ENCODE measurements around the gene CPNE8. TPM values are rescaled to one million over a fixed set of nuclear protein-coding genes. Genes with fewer than 3 reads are reported as not detected.

Gene CPNE8
- total and polyA plus RNA-seq, 8 donors = 2.3 to 36.5 (median 7.3) TPM

DNA sequence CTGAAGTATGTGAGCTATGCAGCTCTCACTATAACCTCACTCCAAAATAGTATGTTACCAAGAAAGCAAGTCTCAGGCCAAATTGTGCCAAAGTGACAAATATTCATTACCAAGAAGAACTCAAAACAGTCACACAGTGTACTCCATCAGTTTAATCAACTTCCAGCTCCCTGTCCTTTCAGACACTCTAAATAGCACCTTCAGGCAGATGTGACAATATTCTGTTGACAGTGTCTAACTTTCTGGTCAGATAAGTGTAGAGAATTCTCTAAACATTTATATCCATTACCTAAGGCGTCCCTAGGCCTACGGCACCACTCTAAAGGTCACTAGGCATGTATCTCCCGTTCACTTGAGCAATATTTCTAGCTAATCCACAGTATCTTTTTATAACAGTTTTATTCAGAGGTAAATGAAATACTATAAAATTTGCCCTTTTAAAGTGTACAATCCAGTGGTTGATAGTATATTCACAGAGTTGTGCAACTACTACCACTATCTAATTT, 21.7 kb downstream of the CPNE8 start:
- TF ChIP-seq, protein P1, sequence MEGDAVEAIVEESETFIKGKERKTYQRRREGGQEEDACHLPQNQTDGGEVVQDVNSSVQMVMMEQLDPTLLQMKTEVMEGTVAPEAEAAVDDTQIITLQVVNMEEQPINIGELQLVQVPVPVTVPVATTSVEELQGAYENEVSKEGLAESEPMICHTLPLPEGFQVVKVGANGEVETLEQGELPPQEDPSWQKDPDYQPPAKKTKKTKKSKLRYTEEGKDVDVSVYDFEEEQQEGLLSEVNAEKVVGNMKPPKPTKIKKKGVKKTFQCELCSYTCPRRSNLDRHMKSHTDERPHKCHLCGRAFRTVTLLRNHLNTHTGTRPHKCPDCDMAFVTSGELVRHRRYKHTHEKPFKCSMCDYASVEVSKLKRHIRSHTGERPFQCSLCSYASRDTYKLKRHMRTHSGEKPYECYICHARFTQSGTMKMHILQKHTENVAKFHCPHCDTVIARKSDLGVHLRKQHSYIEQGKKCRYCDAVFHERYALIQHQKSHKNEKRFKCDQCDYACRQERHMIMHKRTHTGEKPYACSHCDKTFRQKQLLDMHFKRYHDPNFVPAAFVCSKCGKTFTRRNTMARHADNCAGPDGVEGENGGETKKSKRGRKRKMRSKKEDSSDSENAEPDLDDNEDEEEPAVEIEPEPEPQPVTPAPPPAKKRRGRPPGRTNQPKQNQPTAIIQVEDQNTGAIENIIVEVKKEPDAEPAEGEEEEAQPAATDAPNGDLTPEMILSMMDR (IDR thresholded peaks at IDR 0.05) = no peak
- TF ChIP-seq EP300 (IDR thresholded peaks at IDR 0.05) (no peak), POLR2AphosphoS5 (IDR thresholded peaks at IDR 0.05) (no peak), POLR2A (IDR thresholded peaks at IDR 0.05) (no peak)
- Histone ChIP-seq H3K4me3 (no peak overlapping the region), H3K4me1 (peaks cover 0 to 13% (median 4%) of the 10 kb centered on the region in 4 donors), H3K36me3 (no peaks in the 10 kb centered on the region), H3K27me3 (no peaks in the 10 kb centered on the region), H3K27ac (no peak overlapping the region), H3K9me3 (peaks cover 0 to 6% (median 2%) of the 10 kb centered on the region in 4 donors)
- intact Hi-C loops (cut with DNase I; ENCODE audit: low total_unique reads) = no loop called here
- 79 to 93% (median 90%) methylated on average over 3 of the region's 3 CpGs for WGBS, 5 donors
- DNase-seq = no peak

DNA sequence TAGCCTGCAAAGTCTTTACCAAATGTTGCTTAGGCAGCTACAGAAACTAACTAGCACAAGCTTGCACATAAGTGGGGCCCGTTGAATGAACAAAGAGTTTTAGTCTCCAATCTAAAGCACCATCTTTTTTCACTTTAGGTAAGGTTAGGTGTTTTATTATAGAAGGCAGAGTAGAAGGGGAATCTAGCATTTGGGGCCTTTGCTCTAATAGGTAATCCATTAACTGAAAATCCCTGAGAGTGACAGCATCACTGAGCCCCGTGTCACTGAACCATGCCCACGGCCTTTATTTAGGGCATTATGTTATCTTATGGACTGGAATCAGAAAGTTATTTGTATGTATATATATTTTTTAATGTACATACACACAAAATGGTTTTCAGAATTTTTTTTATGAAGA, 25.1 kb downstream of the CPNE8 start:
- intact Hi-C loops (cut with DNase I; ENCODE audit: low total_unique reads) = no loop called here
- WGBS, 5 donors = 56 to 74% (median 63%) methylated on average over 3 of the region's 3 CpGs
- Histone ChIP-seq H3K4me1 (peaks cover 0 to under 1% (median 0%) of the 10 kb centered on the region in 4 donors), H3K9me3 (peaks cover 0 to 6% (median 2%) of the 10 kb centered on the region in 4 donors), H3K27me3 (no peaks in the 10 kb centered on the region), H3K27ac (no peak overlapping the region), H3K4me3 (no peak overlapping the region), H3K36me3 (no peaks in the 10 kb centered on the region)
- DNase-seq = no peak
- TF ChIP-seq EP300 (IDR thresholded peaks at IDR 0.05) (no peak), POLR2AphosphoS5 (IDR thresholded peaks at IDR 0.05) (no peak), POLR2A (IDR thresholded peaks at IDR 0.05) (no peak)
- TF ChIP-seq, protein P1 (IDR thresholded peaks at IDR 0.05) = no peak

DNA sequence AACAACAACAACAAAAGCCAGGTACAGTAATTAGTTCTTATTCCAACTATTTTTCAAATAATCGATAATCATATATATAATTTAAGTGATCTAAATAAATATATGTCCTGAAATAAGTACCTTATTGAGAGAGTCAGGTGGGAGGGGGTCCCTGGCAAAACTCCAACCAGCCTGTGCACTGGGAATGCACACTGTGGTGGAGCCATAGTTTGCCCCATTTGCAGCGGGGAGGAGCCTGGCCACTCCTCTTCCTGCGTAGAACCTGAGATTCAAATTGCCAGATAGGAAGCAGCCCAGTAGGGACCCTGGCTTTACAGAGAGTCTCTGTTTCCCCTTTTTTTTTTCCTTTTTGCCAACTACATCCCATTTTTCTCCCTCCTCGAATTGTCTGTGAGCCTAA, 26.4 kb downstream of the CPNE8 start:
- H3K4me1 ChIP-seq = no peaks in the 10 kb centered on the region
- H3K4me3 ChIP-seq = no peak overlapping the region
- intact Hi-C loops (cut with DNase I; ENCODE audit: low total_unique reads) = no loop called here
- H3K27me3 ChIP-seq = no peaks in the 10 kb centered on the region
- no peak for DNase-seq
- H3K9me3 ChIP-seq = peaks cover 0 to 6% (median 2%) of the 10 kb centered on the region in 4 donors
- WGBS, 5 donors = 89 to 93% (median 90%) methylated on average over 4 of the region's 4 CpGs
- H3K36me3 ChIP-seq = no peaks in the 10 kb centered on the region
- no peak overlapping the region for H3K27ac ChIP-seq
- TF ChIP-seq, protein P1 (IDR thresholded peaks at IDR 0.05) = no peak
- TF ChIP-seq POLR2A (IDR thresholded peaks at IDR 0.05) (no peak), EP300 (IDR thresholded peaks at IDR 0.05) (no peak), POLR2AphosphoS5 (IDR thresholded peaks at IDR 0.05) (no peak)

DNA sequence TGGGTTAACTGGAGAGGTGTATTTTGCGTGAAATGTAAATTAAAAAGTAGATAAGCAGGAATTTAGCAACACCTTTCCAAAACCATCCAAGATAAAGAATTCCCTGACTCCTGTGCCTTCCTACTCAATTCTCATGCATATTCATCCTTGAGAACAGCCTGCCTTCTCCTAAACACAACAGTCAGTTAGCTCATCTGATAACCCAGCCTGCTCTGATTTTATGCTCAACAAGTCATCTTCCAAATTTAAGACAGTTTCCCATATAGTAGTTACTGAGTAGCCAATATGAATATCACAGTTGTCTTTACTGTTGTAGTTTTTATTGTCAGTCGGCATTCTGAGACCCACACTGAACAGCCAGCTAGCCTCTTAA, 27.1 kb downstream of the CPNE8 start:
- H3K4me3 ChIP-seq = no peak overlapping the region
- no peaks in the 10 kb centered on the region for H3K4me1 ChIP-seq
- peaks cover 0 to 6% (median 2%) of the 10 kb centered on the region in 4 donors for H3K9me3 ChIP-seq
- H3K36me3 ChIP-seq = no peaks in the 10 kb centered on the region
- H3K27me3 ChIP-seq = no peaks in the 10 kb centered on the region
- TF ChIP-seq, protein P1 (IDR thresholded peaks at IDR 0.05) = no peak
- TF ChIP-seq EP300 (IDR thresholded peaks at IDR 0.05) (no peak), POLR2A (IDR thresholded peaks at IDR 0.05) (no peak), POLR2AphosphoS5 (IDR thresholded peaks at IDR 0.05) (no peak)
- WGBS, 5 donors = 65 to 82% (median 77%) methylated on average over 2 of the region's 2 CpGs
- H3K27ac ChIP-seq = no peak overlapping the region
- intact Hi-C loops (cut with DNase I; ENCODE audit: low total_unique reads) = no loop called here
- DNase-seq = no peak

Measured in stomach (tissue), 9 donors.